Measurements from ENCODE around the gene GPATCH8.

DNA sequence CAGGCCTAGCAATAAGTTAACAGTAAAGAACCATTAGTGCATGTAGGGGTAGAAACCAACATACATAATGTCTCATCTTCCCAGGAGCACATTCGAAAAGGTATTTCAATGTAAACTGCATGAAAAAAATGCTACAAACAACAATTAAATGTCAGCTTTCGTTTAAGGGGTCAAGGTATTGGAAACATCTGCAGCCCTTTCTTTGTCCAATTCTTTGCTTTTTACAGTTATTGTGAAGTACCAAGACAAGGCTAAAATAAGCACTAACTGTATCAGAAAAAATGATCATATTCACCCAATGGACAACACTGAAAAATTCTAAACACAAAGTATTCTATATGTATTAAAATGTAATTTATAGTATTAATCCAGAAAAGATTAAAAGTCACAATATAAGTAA lies 37.9 kb downstream of the GPATCH8 start:
- no peak for TF ChIP-seq ZBTB7A (IDR thresholded peaks at IDR 0.05; ENCODE audit: low read depth)
- TF ChIP-seq YY1 (IDR thresholded peaks at IDR 0.05; ENCODE audit: low read depth): no peak
- TF ChIP-seq REST (IDR thresholded peaks at IDR 0.05; ENCODE audit: low read depth): no peak
- TF ChIP-seq TCF12 (IDR thresholded peaks at IDR 0.05; ENCODE audit: low read depth): no peak
- no peak for TF ChIP-seq EP300 (IDR thresholded peaks at IDR 0.05; ENCODE audit: borderline replicate concordance)
- TF ChIP-seq FOXM1 (IDR thresholded peaks at IDR 0.05; ENCODE audit: borderline replicate concordance, low read depth): no peak
- no peak for TF ChIP-seq RAD21 (IDR thresholded peaks at IDR 0.05; ENCODE audit: low read depth)
- TF ChIP-seq, protein P1, sequence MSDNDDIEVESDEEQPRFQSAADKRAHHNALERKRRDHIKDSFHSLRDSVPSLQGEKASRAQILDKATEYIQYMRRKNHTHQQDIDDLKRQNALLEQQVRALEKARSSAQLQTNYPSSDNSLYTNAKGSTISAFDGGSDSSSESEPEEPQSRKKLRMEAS (IDR thresholded peaks at IDR 0.05): no peak
- TF ChIP-seq TAF1 (IDR thresholded peaks at IDR 0.05; ENCODE audit: low read depth): no peak
- no peak for TF ChIP-seq CEBPB (IDR thresholded peaks at IDR 0.05)
- no peak for TF ChIP-seq CREB1 (IDR thresholded peaks at IDR 0.05; ENCODE audit: low read depth)
- TF ChIP-seq, protein P2, sequence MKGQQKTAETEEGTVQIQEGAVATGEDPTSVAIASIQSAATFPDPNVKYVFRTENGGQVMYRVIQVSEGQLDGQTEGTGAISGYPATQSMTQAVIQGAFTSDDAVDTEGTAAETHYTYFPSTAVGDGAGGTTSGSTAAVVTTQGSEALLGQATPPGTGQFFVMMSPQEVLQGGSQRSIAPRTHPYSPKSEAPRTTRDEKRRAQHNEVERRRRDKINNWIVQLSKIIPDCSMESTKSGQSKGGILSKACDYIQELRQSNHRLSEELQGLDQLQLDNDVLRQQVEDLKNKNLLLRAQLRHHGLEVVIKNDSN (IDR thresholded peaks at IDR 0.05): no peak
- no peak for TF ChIP-seq EGR1 (IDR thresholded peaks at IDR 0.05)
- no peak for TF ChIP-seq NFIC (IDR thresholded peaks at IDR 0.05)

Data from Ishikawa (cell line).